ENCODE data around the gene HLCS.

The HLCS gene

DNA sequence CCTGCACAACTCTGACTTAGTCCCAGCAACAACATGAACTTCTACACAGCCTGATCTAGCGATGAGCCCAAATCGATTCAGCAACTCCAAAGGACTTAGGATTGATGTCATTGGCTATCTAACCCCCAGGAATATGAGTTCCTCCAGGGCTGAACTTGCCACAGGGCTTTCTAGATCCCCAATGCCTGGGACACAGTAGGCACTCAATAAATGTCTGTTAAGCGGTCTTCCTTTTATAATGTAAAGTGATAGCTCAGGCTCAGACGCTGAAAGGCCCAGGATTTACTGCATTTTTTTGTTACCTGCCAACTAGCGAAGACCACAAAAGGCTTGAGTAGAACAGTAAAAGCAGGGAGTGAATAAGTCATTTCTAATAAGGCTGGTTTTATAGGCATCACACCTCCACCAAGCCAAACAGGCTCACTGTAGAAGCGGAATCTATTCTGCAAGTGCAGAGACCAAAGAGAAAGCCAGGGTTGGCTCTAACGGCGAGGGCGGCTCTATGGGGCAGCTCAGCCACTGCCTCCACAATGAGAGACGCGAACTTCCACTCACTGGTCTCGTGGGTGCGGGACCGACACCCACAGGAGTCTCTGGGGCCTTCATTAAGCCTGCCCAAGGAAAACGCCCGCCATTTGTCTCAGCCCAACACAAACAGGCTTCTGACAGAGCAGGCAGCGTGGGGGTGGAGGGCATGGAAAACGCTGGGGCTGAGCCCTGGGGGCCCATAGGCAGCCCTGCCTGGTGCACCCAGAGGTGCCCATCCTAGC is 52.0 kb downstream of the HLCS start:
- DNase-seq (ENCODE audit: low spot score) = no peak

DNA sequence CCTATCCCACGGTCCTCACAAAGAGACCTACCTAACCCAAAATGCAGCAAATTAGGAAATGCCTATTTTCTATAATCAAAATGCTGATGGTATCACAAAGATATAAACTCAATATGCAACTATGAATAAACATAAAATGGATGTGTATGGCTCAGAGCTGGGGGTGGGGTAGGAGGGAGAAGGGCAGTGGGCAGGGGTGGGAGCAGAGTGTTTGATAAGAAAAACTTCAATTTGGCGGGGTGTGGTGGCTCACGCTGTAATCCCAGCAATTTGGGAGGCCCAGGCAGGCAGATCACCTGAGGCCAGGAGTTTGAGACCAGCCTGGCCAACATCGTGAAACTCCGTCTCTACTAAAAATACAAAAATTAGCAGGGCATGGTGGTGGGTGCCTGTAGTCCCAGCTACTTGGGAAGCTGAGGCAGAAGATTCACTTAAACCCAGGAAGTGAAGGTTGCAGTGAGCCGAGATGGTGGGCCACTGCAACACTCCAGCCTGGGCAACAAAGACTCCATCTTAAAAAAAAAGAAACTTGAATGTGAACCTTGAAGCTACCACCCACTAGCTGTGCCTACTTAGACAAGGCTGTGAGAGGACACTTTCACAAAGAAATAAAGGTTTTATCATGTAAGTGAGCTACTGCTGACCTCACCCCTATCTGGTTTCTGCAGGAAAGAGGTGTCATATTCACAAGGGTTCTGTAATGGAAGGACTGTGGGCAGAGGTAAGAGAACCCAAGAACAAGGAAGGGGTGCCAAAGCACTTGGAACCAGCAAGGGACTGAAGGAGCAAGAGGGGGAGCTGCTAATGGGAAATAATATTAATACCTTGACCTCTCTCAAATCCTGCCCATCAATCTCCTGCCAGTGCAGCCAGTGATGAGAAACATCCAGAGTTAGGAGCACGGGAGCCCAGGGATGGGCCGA is 53.0 kb downstream of the HLCS start:
- DNase-seq (ENCODE audit: low spot score) = no peak

DNA sequence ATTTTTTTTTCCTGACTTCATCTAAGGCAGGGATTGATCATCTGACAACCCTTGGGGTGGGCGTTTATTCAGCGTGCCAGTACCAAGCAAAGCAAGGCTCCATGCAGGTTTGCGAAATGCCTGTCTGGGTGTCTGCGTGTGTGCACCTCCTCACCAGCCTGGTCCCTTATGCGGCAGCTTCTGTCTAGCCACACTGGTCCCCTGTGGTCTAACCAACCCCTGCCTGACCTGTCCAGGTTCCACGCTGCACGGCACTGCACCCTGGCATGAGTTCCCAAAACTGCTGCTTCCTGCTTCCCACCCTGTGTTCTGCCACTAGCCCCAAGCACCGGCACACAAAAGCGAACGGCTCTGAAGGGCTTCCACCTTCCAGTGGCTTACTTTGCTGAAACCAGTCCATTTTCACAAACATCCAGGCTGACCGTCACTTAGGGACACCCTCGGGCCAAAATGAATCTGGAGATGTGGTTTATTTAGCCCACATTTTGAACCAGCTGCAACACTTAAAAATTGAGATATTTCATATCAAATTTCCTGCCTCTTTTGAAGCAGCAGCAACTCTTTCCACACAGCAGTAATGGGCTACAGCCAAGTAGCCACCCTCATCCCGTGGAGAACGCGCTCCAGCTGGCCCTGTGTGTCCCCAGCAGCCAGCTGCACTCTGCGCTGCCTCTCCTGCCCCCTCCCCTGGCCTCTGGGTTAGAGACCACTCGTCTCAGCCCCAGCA is 55.7 kb downstream of the HLCS start:
- no peak for DNase-seq (ENCODE audit: low spot score)

DNA sequence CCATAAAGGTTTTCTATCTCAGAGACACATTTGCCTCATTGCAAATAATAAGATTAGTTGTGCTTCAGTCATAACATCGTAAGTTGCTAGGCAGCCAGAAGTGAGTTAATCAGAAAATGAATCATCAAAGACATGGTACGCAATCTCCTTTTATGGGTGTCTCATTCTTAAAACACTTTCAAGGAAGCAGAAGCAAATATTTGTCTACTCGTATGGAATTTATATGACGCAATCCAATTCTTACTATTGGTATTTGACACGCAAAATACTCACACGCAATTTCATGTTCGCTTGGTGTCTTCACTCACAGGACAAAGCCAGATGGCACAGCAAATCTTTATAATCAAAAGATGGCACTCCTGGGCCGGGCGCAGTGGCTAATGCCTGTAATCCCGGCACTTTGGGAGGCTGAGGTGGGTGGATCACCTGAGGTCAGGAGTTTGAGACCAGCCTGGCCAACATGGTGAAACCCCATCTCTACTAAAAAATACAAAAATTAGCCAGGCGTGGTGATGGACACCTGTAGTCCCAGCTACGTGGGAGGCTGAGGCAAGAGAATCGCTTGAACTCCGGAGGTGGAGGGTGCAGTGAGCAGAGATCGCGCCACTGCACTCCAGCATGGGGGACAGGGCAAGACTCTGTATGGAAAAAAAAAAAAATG is 56.4 kb downstream of the HLCS start:
- no peak for DNase-seq (ENCODE audit: low spot score)

DNA sequence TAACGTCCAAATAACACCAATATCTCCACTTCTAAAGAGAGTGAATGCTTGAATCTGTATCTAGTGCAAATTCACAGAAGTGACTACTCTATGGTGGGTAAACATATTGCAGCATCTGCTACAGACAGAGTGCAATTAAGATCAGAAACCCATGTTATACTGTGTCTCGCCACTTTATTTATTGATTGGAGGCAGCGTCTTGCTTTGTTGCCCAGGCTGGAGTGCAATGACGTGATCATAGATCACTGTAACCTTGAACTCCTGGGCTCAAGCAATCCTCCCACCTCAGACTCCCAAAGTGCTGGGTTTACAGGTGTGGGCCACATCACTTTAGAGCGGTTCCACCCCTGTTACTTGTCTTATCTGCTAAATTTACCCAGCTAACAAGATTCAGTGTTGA is 57.0 kb downstream of the HLCS start:
- no peak for DNase-seq (ENCODE audit: low spot score)

DNA sequence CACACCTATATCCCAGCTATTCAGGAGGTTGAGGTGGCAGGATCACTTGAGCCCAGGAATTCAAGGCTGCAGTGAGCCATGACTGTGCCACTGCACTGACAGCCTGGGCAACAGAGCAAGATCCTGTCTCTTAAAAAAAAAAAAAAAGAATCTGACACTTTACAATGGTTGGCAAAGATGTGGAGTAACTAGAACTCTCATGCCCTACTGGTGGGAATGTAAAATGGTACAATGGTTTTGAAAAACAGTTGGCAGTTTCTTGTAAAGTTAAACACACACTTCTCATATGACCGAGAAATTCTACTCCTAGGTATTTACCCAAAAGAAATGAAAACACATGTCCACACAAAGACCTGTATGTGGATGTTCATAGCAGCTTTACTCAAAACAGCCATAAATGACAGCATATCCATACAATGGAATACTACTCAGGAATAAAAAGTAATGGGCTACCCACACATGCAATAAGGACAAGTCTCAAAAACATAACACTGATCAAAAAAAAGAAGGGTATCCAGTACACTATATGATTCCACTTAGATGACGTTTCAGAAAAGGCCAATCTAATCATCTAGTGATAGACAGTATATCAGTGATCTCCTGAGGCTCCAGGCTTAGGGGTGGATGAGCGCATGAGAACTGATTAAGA is 58.1 kb downstream of the HLCS start:
- DNase-seq (ENCODE audit: low spot score) = no peak

DNA sequence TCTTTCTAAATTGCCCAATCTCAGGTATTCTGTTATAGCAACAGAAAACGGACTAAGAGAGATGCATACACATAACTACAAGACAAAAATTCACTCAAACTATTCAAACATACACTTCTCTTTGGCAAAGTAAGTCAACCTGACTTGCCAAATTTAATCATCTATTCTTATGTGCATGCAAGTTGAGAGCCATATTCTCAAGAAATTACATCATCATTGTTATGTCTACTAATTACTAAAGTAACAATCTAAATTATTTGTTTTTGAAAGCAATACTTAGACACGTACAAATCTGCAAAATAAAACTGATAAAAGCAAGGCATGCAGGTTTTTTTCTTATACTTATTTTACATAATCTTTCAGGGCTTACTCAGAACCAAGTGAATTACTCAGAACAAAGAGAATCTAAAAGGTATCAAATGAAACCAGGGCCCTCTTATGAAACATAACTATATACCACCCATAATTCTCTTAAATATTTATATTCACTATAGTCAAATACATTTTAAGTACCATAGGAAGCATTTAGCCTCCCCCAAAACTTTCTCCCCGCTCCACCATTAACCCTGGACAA is 62.3 kb downstream of the HLCS start:
- DNase-seq (ENCODE audit: low spot score) = no peak

DNA sequence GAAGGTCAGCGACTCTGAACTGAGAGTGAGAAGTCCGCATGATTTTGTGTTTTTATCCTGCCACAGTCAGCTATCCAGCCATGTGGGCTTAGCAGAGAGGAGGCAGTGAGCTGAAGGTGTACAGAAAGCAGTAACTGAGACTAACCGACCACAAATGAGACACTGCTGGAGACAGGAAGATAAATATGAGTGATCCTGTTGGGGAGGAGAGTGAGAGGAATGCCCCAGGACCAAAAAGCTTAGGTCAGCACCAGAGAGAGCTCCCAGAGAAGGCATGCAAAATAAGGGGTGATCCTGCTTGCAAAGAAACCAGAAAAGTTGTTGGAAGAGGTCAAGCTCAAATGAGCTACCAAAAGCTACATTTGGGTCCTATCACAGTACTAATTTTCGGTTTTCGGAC is 63.7 kb downstream of the HLCS start:
- DNase-seq (ENCODE audit: low spot score) = no peak

DNA sequence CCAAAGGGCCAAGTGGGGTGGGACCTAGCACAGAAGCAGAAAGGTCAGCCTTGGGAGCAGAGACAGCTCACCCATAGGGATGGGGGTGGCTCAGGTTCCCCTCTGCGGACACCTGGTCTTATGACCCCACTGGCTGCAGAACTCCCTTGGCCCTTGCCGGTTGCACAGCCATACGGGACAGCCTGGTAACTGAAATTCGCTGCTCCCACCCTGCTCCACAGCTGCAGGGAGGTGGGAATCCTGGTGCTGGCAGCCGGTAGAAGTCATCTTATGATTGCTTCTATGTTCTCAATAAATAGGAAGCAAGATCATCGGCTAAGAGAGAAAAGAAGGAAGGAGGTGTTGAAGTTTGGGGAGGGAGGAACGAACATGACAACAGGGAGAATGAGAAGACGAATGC is 64.1 kb downstream of the HLCS start:
- no peak for DNase-seq (ENCODE audit: low spot score)

DNA sequence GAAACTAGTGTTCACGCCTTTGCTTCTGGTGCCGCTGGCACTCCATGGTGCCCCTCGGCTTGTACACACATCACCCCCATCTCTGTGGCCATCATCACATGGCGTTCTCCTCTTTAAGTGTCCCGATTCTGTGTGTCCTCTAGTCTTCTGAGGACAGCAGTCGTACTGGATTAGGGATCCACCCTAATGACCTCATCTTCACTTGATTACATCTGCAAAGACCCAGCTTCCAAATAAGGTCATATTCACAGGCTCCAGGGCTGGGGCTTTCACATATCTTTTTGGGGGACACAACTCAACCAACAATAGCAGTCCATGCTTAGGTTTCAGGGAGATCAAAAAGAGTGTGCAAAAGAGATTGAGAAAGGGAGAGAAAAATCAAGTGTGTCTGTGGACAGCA is 64.9 kb downstream of the HLCS start:
- DNase-seq (ENCODE audit: low spot score) = no peak

DNA sequence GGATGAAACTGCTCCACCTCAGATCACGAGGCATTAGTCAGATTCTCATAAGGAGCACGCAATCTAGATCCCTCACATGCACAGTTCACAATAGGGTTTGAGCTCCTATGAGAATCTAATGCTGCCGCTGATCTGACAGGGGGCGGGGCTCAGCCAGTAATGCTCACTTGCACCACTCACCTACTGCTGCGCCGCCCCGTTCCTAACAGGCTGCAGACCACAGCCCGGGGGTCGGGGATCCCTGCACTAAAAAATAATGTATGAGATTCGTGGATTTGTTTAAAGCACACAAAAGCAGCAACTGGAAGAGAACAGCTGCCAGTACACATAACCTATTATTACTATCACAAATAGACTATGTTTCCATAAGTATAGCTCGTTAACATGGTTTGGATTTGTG is 72.9 kb downstream of the HLCS start:
- DNase-seq (ENCODE audit: low spot score) = no peak

DNA sequence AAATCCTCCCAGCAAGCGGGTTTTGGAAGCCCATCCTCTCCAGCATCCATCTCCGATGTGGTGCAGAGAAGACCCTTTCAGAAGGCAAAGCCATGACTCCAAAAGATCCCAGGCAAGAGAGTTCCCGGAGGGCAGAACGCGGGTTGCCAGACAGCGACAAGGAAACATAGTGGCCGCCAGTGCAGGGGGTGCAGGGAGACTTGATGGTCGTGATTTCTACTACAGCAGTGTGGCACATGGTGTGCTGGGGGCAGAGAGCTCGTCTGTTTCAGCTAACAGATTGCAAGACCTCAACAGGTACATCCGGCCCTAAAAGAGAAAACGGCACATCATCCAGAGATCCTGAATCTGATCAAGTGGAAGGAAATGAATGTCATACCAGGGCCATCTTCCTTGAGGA is 74.3 kb downstream of the HLCS start:
- no peak for DNase-seq (ENCODE audit: low spot score)

DNA sequence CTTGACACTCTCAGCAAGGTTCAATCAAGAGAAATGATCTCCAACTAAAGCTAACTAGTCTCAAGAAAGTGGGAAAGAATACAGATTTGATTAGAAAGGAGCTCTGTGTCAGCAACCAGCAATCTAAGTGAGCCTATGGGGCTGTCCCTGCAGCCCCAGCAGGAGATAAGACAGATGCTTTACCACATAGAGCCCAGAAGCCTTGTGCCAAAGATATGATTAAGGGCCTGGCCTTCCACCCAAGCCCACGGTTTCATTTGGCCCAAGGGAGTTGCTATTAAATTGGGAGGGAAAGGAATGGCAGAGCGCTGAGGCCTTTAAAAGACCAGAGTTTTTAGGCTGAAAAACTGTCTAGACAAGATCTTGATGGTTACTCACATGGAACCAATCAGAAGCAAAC is 74.8 kb downstream of the HLCS start:
- DNase-seq (ENCODE audit: low spot score) = no peak

DNA sequence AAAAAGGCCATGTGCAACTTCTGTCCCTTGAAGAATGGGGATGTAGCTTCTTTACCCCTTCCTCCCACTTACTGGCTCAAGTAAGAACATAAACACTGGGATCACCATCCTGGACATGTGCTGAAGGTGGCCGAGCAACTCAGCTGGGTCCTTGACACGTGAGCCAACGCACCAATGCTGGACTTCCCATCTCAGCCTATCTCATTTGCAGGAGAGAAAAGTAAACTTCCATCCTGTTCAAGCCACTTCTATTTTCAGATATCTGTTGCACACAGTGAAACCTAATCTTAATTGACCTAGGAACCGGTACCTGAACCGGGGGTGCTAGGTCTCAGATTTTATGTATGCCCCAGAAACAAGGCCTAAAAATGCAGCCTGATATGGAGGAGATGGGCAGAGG is 75.3 kb downstream of the HLCS start:
- no peak for DNase-seq (ENCODE audit: low spot score)

DNA sequence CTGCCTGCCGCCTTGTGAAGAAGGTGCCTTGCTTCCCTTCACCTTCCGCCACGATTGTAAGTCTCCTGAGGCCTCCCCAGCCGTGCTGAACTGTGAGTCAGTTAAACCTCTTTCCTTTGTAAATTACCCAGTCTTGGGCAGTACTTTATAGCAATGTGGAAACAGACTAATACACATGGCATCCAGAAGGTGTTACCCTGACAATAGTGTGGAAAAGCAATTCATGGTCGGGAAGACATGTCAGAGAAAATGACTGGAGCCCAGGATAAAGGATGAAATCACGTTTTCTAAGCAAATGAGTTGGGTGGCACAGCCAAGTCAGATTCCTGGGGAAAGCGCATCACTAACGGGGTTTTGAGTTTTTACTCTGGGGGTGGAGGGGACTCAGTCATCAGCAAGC is 76.4 kb downstream of the HLCS start:
- DNase-seq (ENCODE audit: low spot score) = no peak

DNA sequence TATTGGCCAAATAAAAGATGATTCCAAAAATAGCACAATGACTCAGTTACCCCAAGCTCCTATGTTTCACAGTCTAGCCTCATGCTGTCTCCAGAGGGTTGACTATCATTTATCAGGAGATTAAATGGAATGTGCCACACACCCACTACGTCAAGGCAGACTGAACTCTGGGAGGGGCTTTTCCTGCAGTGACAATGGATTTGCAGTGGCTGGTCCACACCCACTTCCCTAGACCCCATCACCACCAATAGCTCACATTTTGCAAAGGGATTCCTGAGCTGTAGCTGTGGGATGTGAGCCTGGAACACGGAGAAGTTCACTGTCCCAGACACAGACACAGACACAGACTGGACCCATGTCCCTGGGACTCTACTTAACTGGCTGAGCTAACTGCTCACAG is 77.1 kb downstream of the HLCS start:
- no peak for DNase-seq (ENCODE audit: low spot score)

DNA sequence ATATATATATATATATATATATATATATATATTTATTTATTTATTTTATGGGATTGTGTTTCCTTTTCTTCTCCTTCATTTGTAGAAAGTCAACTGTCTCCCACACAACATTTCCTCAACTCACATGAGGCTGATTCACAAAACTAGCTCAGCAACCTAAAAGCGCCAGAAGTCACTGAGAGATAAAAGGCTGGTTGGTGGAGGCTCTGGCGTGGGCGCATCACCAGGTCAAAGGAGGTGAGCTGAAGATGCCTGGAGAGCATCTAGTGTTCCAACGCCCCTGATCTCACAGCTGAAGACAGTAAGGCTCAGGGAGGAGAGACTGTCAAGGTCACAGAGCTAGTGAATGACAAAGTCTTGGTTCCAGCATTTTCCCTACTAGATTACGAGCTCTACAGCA is 78.0 kb downstream of the HLCS start:
- no peak for DNase-seq (ENCODE audit: low spot score)

DNA sequence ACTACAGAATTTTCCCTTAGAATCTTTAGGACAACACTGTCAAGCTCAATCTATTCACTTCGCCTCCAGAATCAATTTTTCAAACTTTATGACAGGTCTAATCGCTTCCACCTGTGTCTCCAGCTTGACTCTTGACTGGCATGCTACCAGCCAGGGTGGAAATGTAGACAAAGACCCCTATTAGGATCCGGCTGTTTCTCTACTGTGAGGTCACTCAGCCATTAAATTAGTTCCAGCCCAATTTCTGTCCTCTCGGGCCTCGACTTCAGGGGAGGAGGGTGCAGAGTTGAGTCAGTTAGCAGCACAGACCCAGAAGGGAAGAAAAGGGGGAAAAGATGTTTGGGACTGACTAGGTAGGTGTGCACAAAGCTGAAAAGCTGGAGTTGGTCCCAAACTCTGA is 78.5 kb downstream of the HLCS start:
- DNase-seq (ENCODE audit: low spot score) = no peak

DNA sequence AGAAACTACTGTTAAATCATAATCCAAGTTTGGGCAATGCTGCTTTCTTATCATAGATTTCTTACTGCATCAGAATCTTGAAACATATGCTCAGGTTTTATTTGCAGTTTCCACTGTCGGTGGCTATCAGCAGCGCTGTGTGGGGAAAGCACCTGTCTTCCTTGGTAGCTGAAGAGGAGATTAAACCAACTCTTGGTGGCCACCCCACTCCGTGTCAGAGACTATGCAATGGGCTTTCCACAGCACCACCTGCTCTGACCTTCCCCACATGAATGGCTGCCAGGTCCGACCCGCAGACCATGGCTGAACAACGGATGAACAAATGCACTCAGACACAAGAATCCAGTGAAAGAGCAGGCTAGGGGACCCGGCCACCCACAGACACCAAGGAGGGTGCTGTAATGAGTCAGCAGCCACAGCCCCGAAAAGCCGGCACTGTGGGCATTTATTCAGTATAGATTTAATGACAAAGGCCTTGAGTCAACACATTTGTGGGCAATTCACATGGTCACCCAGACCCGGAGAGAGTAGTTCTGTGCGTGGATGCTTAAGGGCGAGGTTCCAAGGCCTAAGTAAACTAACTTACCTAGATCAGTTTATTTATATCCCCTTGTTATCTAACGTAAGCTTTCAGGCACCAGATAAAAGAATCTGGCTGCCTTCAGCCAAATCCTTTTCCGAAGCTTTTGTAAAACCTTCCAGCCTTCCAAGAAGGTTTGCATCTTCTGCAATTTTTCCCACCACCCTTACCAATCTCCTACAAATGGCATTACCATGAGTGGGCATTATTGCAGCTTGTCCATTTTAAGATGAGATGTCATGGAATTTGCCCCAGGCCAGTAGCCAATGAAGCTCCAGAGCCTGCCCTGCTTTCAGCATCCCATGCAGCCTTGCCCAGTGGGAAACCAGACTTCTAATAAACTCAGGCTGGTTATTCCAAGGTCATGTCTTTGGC is 82.7 kb downstream of the HLCS start:
- no peak for DNase-seq (ENCODE audit: low spot score)

DNA sequence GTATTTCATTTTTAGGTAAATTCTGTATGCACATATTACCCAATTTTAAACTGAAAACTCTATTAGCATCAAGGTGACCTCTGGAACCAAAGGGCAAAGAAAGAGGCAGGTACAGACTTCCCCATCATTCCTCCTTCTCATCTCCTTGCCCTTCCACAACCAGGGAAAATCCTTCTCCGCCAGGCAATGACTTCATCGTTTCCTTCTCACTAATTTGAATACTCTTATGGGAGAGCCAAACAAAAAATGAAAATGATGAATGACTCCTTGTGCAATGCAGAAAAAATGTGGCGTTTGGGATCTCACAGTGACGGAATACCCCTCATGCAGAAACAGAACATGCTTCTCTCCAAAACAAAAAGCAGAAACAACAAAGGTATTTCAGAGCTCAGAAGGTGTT is 83.7 kb downstream of the HLCS start:
- no peak for DNase-seq (ENCODE audit: low spot score)
